HAP-1 (cell line): Measurements from ENCODE around the gene KRT33B.
"Not testable (repeated sequence)": the region's sequence is repeated elsewhere in the genome, so short reads cannot be mapped to it uniquely, and the experiment has no call there.

Source experiments
- DNase-seq, 2 experiments: peaks; one replicate each; pipeline ENCODE4 v3.0.0-alpha.2; 2016 to 2020; ENCODE audit warnings: low spot score in 2 of 2
- H3K27me3 ChIP-seq: fragments of 250-450 bp; sonication (Bioruptor Pico); 2 replicates; pipeline ENCODE4 v1.5.1; 2020; ENCODE audit warnings: low read depth, mild to moderate bottlenecking, moderate library complexity
- H3K36me3 ChIP-seq: fragments of 250-450 bp; sonication (Bioruptor Pico); replicated peaks from 2 replicates; pipeline ENCODE4 v1.5.1; 2020; ENCODE audit warnings: mild to moderate bottlenecking
- H3K4me1 ChIP-seq: fragments of 250-450 bp; sonication (Bioruptor Pico); 2 replicates; pipeline ENCODE4 v1.5.1; 2020; ENCODE audit warnings: mild to moderate bottlenecking
- H3K4me3 ChIP-seq: fragments of 250-450 bp; sonication (Bioruptor Pico); 2 replicates; pipeline ENCODE4 v1.5.1; 2020; ENCODE audit warnings: mild to moderate bottlenecking, moderate library complexity
- H3K9me3 ChIP-seq: fragments of 250-450 bp; sonication (Bioruptor Pico); 2 replicates; pipeline ENCODE4 v1.5.1; 2020; ENCODE audit warnings: mild to moderate bottlenecking, moderate library complexity
- in situ Hi-C: fragments of 300-500 bp; cut with MboI; formaldehyde crosslinking; loops from 3 replicates; pipeline ENCODE4 v1.14.3; 2020; ENCODE audit warnings: low sequenced_read_pairs, inconsistent platforms, mixed read lengths

KRT33B gene

DNA sequence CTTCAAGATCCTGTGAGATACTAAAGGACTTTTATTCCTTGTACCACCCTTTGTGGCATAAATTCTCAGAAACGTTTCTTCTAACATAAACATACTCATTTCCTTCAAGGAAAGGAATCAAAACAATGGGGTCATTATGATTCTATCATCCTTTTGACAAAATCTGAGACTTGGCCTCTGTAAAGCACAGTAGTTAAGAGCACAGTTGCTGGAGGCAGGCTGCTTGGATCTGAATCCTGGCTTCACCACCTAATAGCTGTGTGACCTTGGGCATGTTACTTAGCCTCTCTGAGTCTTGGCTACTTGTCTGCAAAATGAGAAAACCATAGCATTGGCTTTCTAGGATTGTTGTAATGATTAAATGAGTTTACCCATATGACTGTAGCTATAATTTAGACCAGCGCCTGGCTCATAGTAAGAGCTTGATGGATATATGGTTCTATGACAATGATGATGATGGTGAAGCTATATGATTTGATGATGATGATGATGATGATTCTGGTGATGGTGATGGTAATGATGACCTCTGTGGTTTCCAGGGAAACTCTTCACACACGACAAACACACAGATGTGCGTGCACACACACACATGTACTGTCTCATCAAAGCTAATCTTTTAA, 33.9 kb upstream of the KRT33B start:
- in situ Hi-C loops: no loop called here
- no peaks in the 10 kb centered on the region for H3K36me3 ChIP-seq
- H3K4me3 ChIP-seq: no peak overlapping the region
- H3K4me1 ChIP-seq: no peaks in the 10 kb centered on the region
- peaks cover 7% of the 10 kb centered on the region; the same call in 1 of the 2 replicates for H3K27me3 ChIP-seq
- no peak for DNase-seq
- H3K9me3 ChIP-seq: no peaks in the 10 kb centered on the region

DNA sequence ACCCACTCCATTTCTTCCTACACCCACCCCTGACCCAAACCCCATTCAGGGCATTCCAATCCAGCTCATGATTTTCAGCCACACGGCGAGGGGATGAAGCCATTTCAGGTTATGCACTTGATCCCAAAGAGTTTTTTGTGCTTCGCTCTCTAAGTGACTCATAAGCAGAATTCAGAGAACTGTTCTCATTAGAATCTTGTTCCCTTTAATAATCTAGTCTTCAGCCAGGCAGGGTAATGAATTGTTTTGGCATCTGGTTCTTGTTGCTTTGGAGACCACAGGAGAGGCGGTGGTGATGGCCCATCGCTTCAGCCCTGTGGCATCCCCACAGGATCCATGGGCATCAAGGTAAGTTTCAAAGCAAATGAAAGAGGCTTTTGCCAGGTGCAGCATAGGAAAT, 32.5 kb upstream of the KRT33B start:
- Histone ChIP-seq H3K36me3 (no peaks in the 10 kb centered on the region), H3K4me3 (no peak overlapping the region), H3K4me1 (no peaks in the 10 kb centered on the region), H3K27me3 (peaks cover 7% of the 10 kb centered on the region; the same call in 1 of the 2 replicates), H3K9me3 (no peaks in the 10 kb centered on the region)
- in situ Hi-C loops: no loop called here
- no peak for DNase-seq

DNA sequence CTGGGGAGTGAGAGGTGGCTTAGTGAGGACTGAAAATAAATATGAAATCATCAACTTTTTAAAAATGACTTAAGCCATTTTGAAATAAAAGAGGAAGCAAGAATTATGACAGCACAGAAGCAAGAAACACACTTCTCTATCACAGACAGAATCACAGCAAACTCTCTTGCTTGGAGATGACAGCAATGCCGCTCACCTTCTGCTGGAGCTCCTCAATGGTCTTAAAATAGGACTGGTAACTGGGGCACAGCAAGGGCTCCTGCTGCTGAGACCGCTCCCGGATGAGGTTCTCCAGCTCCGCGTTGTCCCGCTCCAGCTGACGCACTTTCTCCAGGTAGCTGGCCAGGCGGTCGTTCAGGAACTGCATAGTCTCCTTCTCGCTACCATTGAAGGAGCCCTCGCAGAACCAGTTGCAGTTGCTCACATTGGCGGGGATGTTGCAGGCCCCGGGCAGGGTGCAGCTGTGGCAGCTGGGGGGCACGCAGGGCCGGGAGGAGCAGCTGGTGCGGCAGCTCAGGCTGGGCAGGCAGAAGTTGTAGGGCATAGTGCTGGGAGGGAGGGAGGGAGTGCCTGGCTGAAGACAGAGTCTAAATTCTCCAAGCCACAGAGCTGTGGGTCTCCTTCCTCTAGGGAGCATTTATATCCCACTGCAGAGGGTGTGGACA, 27.5 kb upstream of the KRT33B start, which contains the start of gene KRT31:
TSS of gene KRT31 (minus strand) at position 613 of the 665 bp plus-strand sequence. CDS start at position 544, 69 bp downstream.
- H3K4me3 ChIP-seq: no peak within 1 kb of the TSS
- H3K27me3 ChIP-seq: peaks cover 10% of the 10 kb centered on the region; the same call in 1 of the 2 replicates
- H3K36me3 ChIP-seq: no peaks in the 10 kb centered on the region
- in situ Hi-C loops: no loop called here
- no peak for DNase-seq
- H3K9me3 ChIP-seq: no peaks in the 10 kb centered on the region
- no peaks in the 10 kb centered on the region for H3K4me1 ChIP-seq

DNA sequence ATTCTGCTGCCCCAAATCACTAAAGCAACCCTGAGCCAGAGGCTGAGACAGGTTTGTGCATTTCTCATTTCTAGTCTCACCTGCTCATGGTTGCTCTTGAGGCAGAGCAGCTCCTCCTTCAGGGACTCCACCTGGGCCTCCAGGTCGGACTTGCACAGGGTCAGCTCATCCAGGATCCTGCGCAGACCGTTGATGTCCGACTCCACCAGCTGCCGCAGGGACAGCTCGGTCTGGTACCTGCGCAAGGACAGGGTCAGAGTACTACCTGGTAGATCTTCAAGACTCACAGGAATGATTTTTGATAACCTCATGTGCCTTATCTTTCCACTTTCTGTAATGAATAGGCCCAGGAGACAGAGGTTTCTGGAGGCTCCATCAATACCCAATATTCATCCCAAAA, 26.7 kb upstream of the KRT33B start:
- Histone ChIP-seq H3K36me3 (no peaks in the 10 kb centered on the region), H3K27me3 (peaks cover 17% of the 10 kb centered on the region), H3K4me1 (no peaks in the 10 kb centered on the region), H3K9me3 (no peaks in the 10 kb centered on the region), H3K4me3 (no peak overlapping the region)
- in situ Hi-C loops: no loop called here
- no peak for DNase-seq

DNA sequence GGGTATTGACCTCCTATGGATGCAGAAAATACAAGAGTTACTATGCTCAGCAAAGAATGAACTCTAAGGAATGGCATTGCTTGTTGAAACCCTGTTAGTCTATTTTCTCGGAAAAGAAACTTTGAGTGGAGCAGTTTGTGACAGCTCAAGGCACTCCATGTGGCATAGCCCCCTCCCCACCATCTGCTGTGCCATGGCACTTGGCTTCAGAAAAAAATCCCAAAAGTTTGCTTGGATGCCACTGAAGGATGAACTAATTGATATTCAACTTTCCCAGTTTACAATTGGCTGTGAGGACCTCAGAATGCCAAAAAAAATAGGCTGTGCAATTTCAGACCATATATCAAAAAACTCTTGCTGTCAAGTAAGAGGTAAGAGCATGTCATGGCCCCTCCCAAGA, 26.0 kb upstream of the KRT33B start:
- H3K27me3 ChIP-seq: peaks cover 17% of the 10 kb centered on the region
- no peaks in the 10 kb centered on the region for H3K36me3 ChIP-seq
- no peak for DNase-seq
- no peaks in the 10 kb centered on the region for H3K9me3 ChIP-seq
- H3K4me3 ChIP-seq: no peak overlapping the region
- in situ Hi-C loops: no loop called here
- H3K4me1 ChIP-seq: no peaks in the 10 kb centered on the region

DNA sequence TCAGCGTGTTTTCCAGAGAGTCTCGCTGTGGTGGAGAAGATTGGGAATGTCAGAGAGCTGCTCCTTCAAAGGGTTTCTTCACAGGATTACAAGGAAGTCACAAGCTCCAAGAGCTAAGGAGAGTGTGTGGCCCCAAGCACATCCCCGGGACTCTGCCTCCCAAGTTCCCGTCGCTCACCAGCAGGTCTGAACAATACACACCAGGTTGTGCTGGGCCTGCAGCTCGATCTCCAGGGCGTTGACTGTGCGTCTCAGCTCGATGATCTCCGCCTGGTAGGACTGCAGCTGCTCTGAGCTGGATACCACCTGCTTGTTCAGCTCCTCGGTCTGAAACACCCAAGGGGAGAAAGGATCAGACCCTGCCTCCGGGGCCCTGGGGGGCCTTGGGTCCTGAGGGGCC, 25.4 kb upstream of the KRT33B start:
- H3K36me3 ChIP-seq, H3K9me3 ChIP-seq, H3K4me1 ChIP-seq, DNase-seq, in situ Hi-C loops, H3K4me3 ChIP-seq: not testable (repeated sequence)
- H3K27me3 ChIP-seq: peaks cover 12% of the 10 kb centered on the region

DNA sequence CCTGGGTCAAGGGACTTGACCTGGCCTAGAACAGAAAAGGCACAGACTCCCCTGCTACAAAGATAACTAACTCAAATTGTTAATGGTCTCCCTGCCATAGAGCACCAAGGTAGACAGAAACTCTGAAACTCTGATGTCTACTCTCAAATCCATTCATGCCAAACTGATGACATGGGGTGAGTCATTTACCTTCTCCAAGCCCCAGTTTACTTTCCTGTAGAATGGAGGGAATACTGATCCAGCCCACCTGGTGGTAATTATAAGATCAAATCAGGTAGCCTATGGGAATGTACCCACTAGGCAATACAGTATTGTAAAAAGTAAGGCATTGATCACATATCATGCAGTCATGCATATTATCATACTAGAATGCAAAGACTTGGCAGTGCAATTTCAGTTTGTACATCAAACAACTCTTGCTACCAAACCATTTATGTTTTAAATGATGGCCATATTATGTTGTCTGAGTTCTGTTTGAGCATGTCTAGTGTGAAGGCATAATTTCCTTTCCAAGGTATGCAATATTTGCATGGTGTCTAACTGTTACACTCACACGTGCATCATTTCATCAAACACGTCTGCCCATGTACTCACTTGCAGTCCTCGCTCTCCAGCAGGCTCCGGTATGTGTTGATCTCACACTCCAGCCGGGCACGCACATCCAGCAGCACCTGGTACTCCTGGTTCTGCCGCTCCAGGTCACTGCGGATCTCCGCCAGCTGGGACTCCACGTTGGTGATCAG, 24.8 kb upstream of the KRT33B start:
- in situ Hi-C loops: no loop called here
- no peak for DNase-seq
- peaks cover 11% of the 10 kb centered on the region for H3K27me3 ChIP-seq

DNA sequence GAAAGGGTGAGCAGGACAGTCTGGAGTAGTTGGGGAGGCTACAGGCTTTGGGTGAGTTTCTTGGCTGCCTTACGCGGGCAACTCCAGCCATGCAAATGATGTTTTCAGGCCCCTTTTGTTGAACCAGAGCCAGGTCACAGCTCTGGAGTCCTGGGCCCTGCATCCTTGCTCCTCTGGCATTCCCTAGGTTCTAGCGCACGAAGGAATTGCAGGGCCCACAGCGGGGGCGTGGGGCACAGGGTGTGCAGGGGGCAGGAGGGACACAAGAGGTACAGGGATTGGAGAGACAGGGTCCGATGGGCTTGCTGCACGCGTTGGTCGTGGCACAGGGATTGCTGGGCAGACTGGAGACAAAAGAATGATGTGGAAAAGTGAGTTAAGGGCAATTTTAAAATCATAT, 24.2 kb upstream of the KRT33B start:
- Histone ChIP-seq H3K36me3 (no peaks in the 10 kb centered on the region), H3K4me1 (no peaks in the 10 kb centered on the region), H3K9me3 (no peaks in the 10 kb centered on the region), H3K27me3 (peaks cover 11% of the 10 kb centered on the region), H3K4me3 (no peak overlapping the region)
- DNase-seq: no peak
- in situ Hi-C loops: no loop called here

More for the DNA sequence above, 24.8 kb upstream of the KRT33B start:
- H3K4me1 ChIP-seq: no peaks in the 10 kb centered on the region
- H3K4me3 ChIP-seq: no peak overlapping the region
- H3K36me3 ChIP-seq: no peaks in the 10 kb centered on the region
- no peaks in the 10 kb centered on the region for H3K9me3 ChIP-seq

DNA sequence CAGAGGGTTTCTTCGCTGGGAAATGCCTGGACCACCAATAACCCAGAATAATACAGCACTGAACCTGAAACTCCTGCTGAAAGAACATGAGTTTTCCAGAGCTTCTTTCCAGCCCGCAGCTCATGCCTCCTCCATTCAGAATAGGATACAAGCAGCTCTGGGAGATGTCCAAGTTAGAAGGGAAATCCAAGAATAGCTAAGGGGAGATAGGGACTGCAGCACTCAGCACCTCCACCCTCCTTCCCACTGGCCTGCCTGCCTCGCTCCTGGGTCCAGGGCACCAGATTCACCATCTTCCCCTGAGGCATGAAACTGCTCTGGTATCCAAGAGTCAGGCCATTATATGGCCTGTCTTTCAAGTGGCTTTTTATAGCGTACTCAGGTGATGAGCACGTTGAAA, 23.7 kb upstream of the KRT33B start:
- Histone ChIP-seq H3K36me3 (no peaks in the 10 kb centered on the region), H3K4me1 (no peaks in the 10 kb centered on the region), H3K9me3 (no peaks in the 10 kb centered on the region), H3K4me3 (no peak overlapping the region), H3K27me3 (peaks cover 11% of the 10 kb centered on the region)
- in situ Hi-C loops: no loop called here
- DNase-seq: no peak

DNA sequence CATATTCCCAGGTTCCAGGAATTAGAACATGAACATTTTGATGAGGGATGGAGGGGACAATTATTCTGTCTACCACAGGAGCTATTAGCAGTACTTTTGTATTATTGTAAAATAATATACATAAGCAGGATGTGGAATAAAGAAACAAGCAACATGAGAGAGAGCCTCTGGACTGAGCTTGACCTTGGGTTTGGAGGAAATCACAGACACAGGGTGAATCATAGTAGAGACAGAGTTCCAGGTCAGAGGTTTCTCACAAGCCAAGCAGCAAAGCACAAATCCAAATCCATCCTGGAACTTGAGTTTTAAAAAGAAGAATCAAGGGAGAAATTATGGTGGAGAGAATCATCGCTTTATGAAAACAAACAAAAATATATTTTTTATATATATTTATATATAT, 22.7 kb upstream of the KRT33B start:
- no peaks in the 10 kb centered on the region for H3K4me1 ChIP-seq
- no peaks in the 10 kb centered on the region for H3K9me3 ChIP-seq
- no peak for DNase-seq
- no peak overlapping the region for H3K4me3 ChIP-seq
- H3K27me3 ChIP-seq: peaks cover 11% of the 10 kb centered on the region
- in situ Hi-C loops: no loop called here
- H3K36me3 ChIP-seq: no peaks in the 10 kb centered on the region

DNA sequence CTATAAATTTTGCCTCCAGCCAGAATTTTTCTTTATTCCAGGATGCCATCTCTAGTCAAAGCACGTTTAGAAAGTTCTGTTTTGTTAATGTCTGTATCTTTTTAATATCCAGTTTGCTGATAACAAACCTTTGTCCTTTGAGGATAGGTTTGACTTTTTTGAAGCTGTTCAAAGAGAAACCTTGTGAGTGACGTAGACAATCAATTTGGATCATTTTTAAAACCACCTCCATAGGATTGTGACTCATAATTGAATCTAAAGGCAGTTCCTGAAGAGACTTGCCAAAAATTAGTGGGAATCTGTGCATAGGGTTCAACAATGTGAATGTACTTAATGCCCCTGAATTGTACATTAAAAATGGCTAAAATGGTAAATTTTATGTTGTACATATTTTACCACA, 21.9 kb upstream of the KRT33B start:
- no peak for DNase-seq
- no peaks in the 10 kb centered on the region for H3K36me3 ChIP-seq
- H3K9me3 ChIP-seq: no peaks in the 10 kb centered on the region
- in situ Hi-C loops: no loop called here
- no peaks in the 10 kb centered on the region for H3K4me1 ChIP-seq
- H3K4me3 ChIP-seq: no peak overlapping the region
- peaks cover 11% of the 10 kb centered on the region for H3K27me3 ChIP-seq

DNA sequence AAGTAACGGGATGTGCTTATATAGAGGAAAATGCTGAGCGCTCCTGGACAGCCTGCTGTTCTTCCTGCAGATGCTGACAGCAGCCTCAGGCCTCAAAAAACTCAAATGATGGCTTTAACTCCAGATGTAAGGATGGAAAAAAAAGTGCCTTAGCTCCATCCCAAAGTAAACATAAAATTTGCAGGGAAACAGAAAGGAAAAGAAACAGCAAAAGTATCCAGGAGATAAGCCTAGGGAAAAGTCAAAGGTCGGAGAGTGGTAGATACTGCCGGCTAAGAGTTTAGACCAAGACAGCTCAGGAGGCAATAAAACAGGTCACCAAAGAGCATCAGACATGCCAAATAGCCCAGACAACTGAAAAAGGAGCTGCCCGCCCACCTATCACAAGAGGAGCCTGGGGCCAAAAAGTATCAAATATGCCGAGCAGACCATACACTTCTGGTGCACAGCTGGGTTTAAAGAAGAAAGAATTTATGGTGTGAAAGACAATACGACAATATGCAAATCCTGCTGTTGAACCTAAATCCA, 20.9 kb upstream of the KRT33B start:
- Histone ChIP-seq H3K27me3 (peaks cover 11% of the 10 kb centered on the region), H3K4me3 (no peak overlapping the region), H3K36me3 (no peaks in the 10 kb centered on the region), H3K9me3 (no peaks in the 10 kb centered on the region), H3K4me1 (no peaks in the 10 kb centered on the region)
- DNase-seq: no peak
- in situ Hi-C loops: no loop called here

DNA sequence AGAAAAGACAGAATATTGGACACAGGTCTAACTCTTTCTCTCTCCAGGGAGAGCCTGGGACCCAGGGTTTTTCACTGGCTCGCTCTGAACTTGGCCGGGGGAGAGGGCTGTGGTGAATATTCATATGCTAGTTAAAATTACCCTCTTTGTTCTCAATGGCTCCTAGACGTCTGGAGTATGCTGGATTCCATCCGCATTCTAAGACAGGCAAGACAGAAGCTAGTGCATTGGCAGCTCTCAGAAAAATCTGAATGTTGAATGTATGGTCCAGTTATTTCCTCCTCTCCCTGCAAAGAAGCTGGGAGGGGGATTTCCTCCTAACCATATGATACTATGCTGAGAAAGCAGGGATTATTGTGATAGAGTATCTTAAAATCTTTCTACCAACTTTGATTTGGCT, 18.1 kb upstream of the KRT33B start:
- no peak for DNase-seq
- H3K4me1 ChIP-seq: no peaks in the 10 kb centered on the region
- in situ Hi-C loops: no loop called here
- H3K36me3 ChIP-seq: no peaks in the 10 kb centered on the region
- no peak overlapping the region for H3K4me3 ChIP-seq
- peaks cover 9% of the 10 kb centered on the region for H3K27me3 ChIP-seq
- H3K9me3 ChIP-seq: no peaks in the 10 kb centered on the region

DNA sequence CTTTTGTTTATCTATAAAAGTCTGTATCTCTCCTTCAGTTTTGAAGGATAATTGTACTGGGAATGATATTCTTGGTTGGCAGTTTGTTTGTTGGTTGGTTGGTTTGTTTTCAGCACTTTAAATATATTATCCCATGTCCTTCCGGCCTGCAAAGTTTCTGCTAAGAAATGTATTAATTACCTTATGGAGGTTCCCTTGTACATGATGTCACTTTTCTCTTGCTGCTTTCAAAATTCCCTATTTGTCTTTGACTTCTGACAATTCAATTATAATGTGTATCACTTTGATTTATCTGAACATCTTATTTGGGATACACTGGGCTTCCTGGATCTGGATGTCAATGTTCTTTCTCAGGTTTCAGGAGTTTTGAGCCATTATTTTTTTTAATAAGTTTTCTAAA, 16.6 kb upstream of the KRT33B start:
- Histone ChIP-seq H3K27me3 (peaks cover under 1% of the 10 kb centered on the region), H3K36me3 (no peaks in the 10 kb centered on the region), H3K9me3 (no peaks in the 10 kb centered on the region), H3K4me1 (no peaks in the 10 kb centered on the region), H3K4me3 (no peak overlapping the region)
- in situ Hi-C loops: no loop called here
- no peak for DNase-seq
